ENCODE measurements around the gene FGD4. TPM values are rescaled to one million over a fixed set of nuclear protein-coding genes. Genes with fewer than 3 reads are reported as not detected.
A peak's percentile ranks its signal among the peaks of the same experiment; 100 is the strongest.

Gene FGD4
- total RNA-seq, 3 donors from 2014 or later, result 50.5 to 57.8 (median 56.3) TPM

DNA sequence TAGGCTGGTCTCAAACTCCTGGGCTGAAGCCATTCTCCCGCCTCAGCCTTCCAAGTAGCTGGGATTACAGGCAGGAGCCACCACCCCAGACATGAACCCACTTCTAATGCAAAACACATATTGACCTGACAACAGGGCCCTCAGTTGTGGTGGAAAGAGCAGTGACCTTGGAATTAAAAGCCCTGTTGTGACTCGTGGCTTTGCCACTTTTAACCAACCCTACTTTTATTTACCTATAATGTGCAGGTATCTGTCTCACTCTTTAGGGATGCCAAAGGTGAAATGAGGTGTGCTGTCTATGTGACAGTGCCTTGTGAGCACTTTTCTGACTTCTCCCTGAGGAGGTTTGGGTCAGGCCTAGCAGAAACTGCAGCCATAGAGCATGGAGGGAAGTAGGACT lies 146.9 kb downstream of the FGD4 start:
- no peaks in the 10 kb centered on the region for H3K27me3 ChIP-seq
- H3K9me3 ChIP-seq, result no peaks in the 10 kb centered on the region
- no peak overlapping the region for H3K4me3 ChIP-seq
- peaks cover 0 to 34% of the 10 kb centered on the region in 2 donors for H3K4me1 ChIP-seq
- intact Hi-C loops (cut with DNase I; ENCODE audit: low total_unique reads), result no loop called here
- no peak for DNase-seq (ENCODE audit: low spot score in 2 of 2)
- H3K36me3 ChIP-seq, result no peaks in the 10 kb centered on the region
- TF ChIP-seq, protein P1, sequence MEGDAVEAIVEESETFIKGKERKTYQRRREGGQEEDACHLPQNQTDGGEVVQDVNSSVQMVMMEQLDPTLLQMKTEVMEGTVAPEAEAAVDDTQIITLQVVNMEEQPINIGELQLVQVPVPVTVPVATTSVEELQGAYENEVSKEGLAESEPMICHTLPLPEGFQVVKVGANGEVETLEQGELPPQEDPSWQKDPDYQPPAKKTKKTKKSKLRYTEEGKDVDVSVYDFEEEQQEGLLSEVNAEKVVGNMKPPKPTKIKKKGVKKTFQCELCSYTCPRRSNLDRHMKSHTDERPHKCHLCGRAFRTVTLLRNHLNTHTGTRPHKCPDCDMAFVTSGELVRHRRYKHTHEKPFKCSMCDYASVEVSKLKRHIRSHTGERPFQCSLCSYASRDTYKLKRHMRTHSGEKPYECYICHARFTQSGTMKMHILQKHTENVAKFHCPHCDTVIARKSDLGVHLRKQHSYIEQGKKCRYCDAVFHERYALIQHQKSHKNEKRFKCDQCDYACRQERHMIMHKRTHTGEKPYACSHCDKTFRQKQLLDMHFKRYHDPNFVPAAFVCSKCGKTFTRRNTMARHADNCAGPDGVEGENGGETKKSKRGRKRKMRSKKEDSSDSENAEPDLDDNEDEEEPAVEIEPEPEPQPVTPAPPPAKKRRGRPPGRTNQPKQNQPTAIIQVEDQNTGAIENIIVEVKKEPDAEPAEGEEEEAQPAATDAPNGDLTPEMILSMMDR (IDR thresholded peaks at IDR 0.05), result no peak
- no peak for TF ChIP-seq POLR2AphosphoS5 (IDR thresholded peaks at IDR 0.05)
- TF ChIP-seq POLR2A (IDR thresholded peaks at IDR 0.05), result no peak
- peak overlapping the region; percentile 50 to 70 for H3K27ac ChIP-seq

- DNase-seq (ENCODE audit: low spot score in 2 of 2), result peak in 1 of 2 donors; percentile 57
- H3K27me3 ChIP-seq, result no peaks in the 10 kb centered on the region
- peaks cover 0 to 22% of the 10 kb centered on the region in 2 donors for H3K4me1 ChIP-seq
- H3K9me3 ChIP-seq, result no peaks in the 10 kb centered on the region
- no peaks in the 10 kb centered on the region for H3K36me3 ChIP-seq
- H3K27ac ChIP-seq, result peak overlapping the region; percentile 68 to 70
- TF ChIP-seq, protein P1 (IDR thresholded peaks at IDR 0.05), result no peak
- TF ChIP-seq POLR2AphosphoS5 (IDR thresholded peaks at IDR 0.05), result peak; percentile 38 to 57 (median 54)
- H3K4me3 ChIP-seq, result peak overlapping the region in 1 of 3 donors; percentile 31
- intact Hi-C loops (cut with DNase I; ENCODE audit: low total_unique reads), result no loop called here
These were observed 149.4 kb downstream of the FGD4 start for GRCh38 chr12:32548691-32549281.

DNA sequence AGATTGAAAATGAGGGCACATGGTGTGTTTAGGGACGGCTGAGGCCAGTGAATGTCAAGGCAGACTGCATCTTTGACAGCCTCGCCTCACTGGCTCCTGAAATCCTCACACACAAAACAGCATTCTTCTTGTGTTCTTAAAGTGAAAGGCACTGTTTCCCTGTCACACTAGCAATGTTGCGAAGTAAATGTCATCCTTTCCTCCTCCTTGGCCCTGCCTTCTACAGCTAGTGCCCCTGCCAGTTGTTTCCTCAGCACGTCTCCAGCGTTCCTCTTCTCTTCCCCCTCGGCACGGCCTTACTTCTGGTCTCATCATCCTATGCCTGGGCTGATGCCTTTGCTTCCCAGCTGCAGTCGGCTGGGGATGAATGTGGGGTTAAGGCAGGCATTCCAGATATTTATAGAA lies 150.3 kb downstream of the FGD4 start:
- Histone ChIP-seq H3K4me1 (peaks cover 0 to 22% of the 10 kb centered on the region in 2 donors), H3K27ac (peak overlapping the region; percentile 68 to 70), H3K9me3 (no peaks in the 10 kb centered on the region), H3K27me3 (no peaks in the 10 kb centered on the region), H3K4me3 (peak overlapping the region in 1 of 3 donors; percentile 31), H3K36me3 (no peaks in the 10 kb centered on the region)
- TF ChIP-seq POLR2AphosphoS5 (IDR thresholded peaks at IDR 0.05), result no peak
- no peak for TF ChIP-seq POLR2A (IDR thresholded peaks at IDR 0.05)
- TF ChIP-seq, protein P1 (IDR thresholded peaks at IDR 0.05), result no peak
- intact Hi-C loops (cut with DNase I; ENCODE audit: low total_unique reads), result no loop called here
- no peak for DNase-seq (ENCODE audit: low spot score in 2 of 2)

GRCh38 chr12:32551058-32551457 lies 151.7 kb downstream of the FGD4 start:
- H3K4me1 ChIP-seq, result peaks cover 0 to 18% of the 10 kb centered on the region in 2 donors
- intact Hi-C loops (cut with DNase I; ENCODE audit: low total_unique reads), result no loop called here
- H3K9me3 ChIP-seq, result no peaks in the 10 kb centered on the region
- TF ChIP-seq POLR2AphosphoS5 (IDR thresholded peaks at IDR 0.05), result no peak
- TF ChIP-seq, protein P1 (IDR thresholded peaks at IDR 0.05), result no peak
- no peak for TF ChIP-seq POLR2A (IDR thresholded peaks at IDR 0.05)
- no peak for DNase-seq (ENCODE audit: low spot score in 2 of 2)
- no peak overlapping the region for H3K27ac ChIP-seq
- H3K4me3 ChIP-seq, result no peak overlapping the region
- H3K27me3 ChIP-seq, result no peaks in the 10 kb centered on the region
- no peaks in the 10 kb centered on the region for H3K36me3 ChIP-seq

GRCh38 chr12:32558903-32559302 lies 159.5 kb downstream of the FGD4 start:
- H3K4me3 ChIP-seq, result no peak overlapping the region

More at GRCh38 chr12:32558903-32559302, 159.5 kb downstream of the FGD4 start:
- Histone ChIP-seq H3K9me3 (no peaks in the 10 kb centered on the region), H3K36me3 (no peaks in the 10 kb centered on the region), H3K27me3 (no peaks in the 10 kb centered on the region), H3K27ac (peak overlapping the region; percentile 48 to 72), H3K4me1 (no peaks in the 10 kb centered on the region)
- TF ChIP-seq, protein P1 (IDR thresholded peaks at IDR 0.05), result no peak
- TF ChIP-seq POLR2A (IDR thresholded peaks at IDR 0.05) (no peak), POLR2AphosphoS5 (IDR thresholded peaks at IDR 0.05) (no peak)
- no peak for DNase-seq (ENCODE audit: low spot score in 2 of 2)
- intact Hi-C loops (cut with DNase I; ENCODE audit: low total_unique reads), result no loop called here
